Common myeloid progenitor, CD34-positive (primary cell): ENCODE measurements around the gene NSUN6.

Experiments used
- CTCF ChIA-PET: fragments of 350-600 bp; sonication (Branson Sonifier 250); formaldehyde crosslinking; loops from one replicate; lab custom pipeline; 2021; ENCODE audit warnings: antibody characterized with exemption; lab: Charles Lee
- POLR2A ChIA-PET: fragments of 350-600 bp; sonication (Branson Sonifier 250); formaldehyde crosslinking; loops from one replicate; lab custom pipeline; 2021; ENCODE audit warnings: antibody characterized with exemption; lab: Charles Lee
- DNase-seq, 3 donors: peaks; one replicate each; pipeline versions ENCODE4 v3.0.0 to v3.0.0-alpha.2; 2013
- H3K27ac ChIP-seq, 2 experiments: 1 replicate in 1 of 2; 2 replicates in 1 of 2; pipeline ENCODE4 v1.7.0; 2013; ENCODE audit warnings: inconsistent platforms in 2 of 2, low read length in 2 of 2, mild to moderate bottlenecking in 2 of 2, low read depth in 1 of 2, moderate library complexity in 1 of 2; ENCODE audit not compliant: severe bottlenecking in 2 of 2, insufficient read depth in 1 of 2, poor library complexity in 1 of 2
- H3K27me3 ChIP-seq, 5 experiments: replicated peaks in 2 of 5; 1 replicate in 3 of 5; 2 replicates in 2 of 5; pipeline versions ENCODE4 v1.6.1 to v1.7.0; 2013; ENCODE audit warnings: low read length in 4 of 5, mild to moderate bottlenecking in 2 of 5, moderate library complexity in 2 of 5, inconsistent platforms in 1 of 5; ENCODE audit not compliant: insufficient read depth in 5 of 5, control insufficient read depth in 4 of 5
- H3K36me3 ChIP-seq, 4 experiments: 1 replicate in 2 of 4; 2 replicates in 2 of 4; pipeline versions ENCODE4 v1.6.1 to v1.7.0; 2013; ENCODE audit warnings: low read length in 3 of 4, control low read depth in 1 of 4, mild to moderate bottlenecking in 1 of 4; ENCODE audit not compliant: control insufficient read depth in 4 of 4, insufficient read depth in 4 of 4
- H3K4me1 ChIP-seq, 4 experiments: 1 replicate in 3 of 4; 2 replicates in 1 of 4; pipeline versions ENCODE4 v1.6.1 to v1.7.1; 2013; ENCODE audit warnings: low read length in 3 of 4, mild to moderate bottlenecking in 3 of 4, control low read depth in 1 of 4, inconsistent platforms in 1 of 4, moderate library complexity in 1 of 4; ENCODE audit not compliant: control insufficient read depth in 4 of 4, insufficient read depth in 4 of 4; ENCODE audit errors: control extremely low read depth in 1 of 4
- H3K4me3 ChIP-seq, 7 experiments: 1 replicate in 4 of 7; 2 replicates in 3 of 7; pipeline versions ENCODE4 v1.5.1 to v1.7.0; 2013; ENCODE audit warnings: mild to moderate bottlenecking in 7 of 7, low read length in 6 of 7, moderate library complexity in 6 of 7, inconsistent platforms in 2 of 7, low read depth in 2 of 7, control low read depth in 1 of 7; ENCODE audit not compliant: insufficient read depth in 4 of 7, control insufficient read depth in 1 of 7; ENCODE audit errors: extremely low read depth in 1 of 7
- H3K9me3 ChIP-seq, 5 experiments: 1 replicate in 4 of 5; 2 replicates in 1 of 5; pipeline versions ENCODE4 v1.6.1 to v1.7.1; 2013; ENCODE audit warnings: low read length in 4 of 5, mild to moderate bottlenecking in 2 of 5, inconsistent platforms in 1 of 5, low read depth in 1 of 5, moderate library complexity in 1 of 5; ENCODE audit not compliant: control insufficient read depth in 4 of 5, insufficient read depth in 2 of 5; ENCODE audit errors: control extremely low read depth in 1 of 5
- WGBS: methylation state at CpG from one replicate; pipeline ENCODE4 v1.1.5; 2013; ENCODE audit not compliant: insufficient coverage; 5-methylcytosine and 5-hydroxymethylcytosine counted together

Gene NSUN6

DNA sequence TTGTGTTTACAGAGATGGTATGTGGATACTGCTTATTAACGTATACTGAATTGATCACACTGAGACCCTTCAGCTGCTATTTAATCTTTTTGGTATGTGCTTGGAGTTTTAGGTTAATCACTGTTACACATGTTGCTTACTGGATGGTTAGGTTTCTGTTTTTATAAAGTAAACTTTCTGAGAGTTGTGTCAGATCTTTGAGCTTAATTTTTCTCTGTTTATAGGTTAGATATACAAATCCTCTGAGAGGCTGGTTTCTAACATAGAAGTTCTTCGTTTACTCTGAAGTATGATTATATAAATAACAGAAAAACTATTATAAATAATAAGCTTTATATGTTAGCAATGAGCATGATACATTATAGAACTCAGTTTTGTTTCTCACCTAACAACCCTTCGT lies 123.1 kb downstream of the NSUN6 start:
- ChIA-PET CTCF (no interaction called here), POLR2A (no interaction called here)
- H3K27ac ChIP-seq: no peak overlapping the region
- no peak for DNase-seq
- WGBS: 100% methylated on average over 1 of the region's 3 CpGs
- H3K4me3 ChIP-seq: no peak overlapping the region
- no peaks in the 10 kb centered on the region for H3K27me3 ChIP-seq
- H3K36me3 ChIP-seq: peaks cover 0 to 25% (median 11%) of the 10 kb centered on the region in 4 experiments
- no peaks in the 10 kb centered on the region for H3K4me1 ChIP-seq
- peaks cover 0 to 9% (median 4%) of the 10 kb centered on the region in 5 experiments for H3K9me3 ChIP-seq

DNA sequence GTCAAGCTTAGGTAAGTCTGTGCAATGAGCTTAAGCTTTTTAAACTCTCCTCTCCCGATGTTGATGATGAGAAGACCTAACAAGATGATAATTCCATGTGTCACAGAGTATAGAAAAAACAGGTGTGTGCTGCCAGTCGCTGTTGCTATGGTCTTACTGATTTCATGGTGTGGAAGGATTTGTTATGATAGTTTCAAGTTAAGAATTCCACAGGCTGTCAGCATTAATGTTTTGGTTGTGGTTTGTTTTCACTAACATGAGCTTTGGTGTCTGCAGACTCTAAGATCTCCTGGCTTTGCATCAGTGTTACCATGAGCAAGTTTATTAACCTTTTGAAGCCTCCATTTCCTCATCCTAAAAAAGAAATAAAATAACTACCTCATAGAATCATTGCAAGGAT lies 123.7 kb downstream of the NSUN6 start:
- Histone ChIP-seq H3K4me3 (no peak overlapping the region), H3K9me3 (peaks cover 0 to 9% (median 4%) of the 10 kb centered on the region in 5 experiments), H3K27me3 (no peaks in the 10 kb centered on the region), H3K4me1 (no peaks in the 10 kb centered on the region), H3K36me3 (peaks cover 0 to 25% (median 11%) of the 10 kb centered on the region in 4 experiments), H3K27ac (no peak overlapping the region)
- 100% methylated on average over 1 of the region's 2 CpGs for WGBS
- ChIA-PET POLR2A (interaction anchor here (0.6 kb wide), 1 partner anchor 123 kb away, joined by 4 read pairs; the partner anchor contains the start of gene NSUN6), CTCF (no interaction called here)
- no peak for DNase-seq

DNA sequence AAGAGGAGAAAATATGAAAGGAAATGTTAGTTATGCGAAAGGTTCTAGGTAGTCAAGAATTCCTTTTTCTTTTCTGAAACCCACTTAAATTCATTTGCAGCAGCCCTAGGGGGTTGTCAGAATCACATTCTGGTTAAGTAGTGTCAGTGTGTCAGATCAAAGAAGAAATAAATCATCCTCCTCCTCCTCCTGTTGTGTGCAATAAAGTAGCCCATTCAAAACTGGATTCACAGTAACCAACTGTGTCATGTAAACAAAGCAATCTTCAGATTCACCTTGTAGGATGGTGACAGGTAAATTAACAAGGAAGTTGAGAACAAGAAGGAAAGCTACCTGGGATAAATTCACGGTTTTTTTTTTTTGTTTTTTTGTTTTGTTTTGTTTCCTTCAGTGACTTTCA lies 127.5 kb downstream of the NSUN6 start:
- DNase-seq: no peak
- H3K9me3 ChIP-seq: no peaks in the 10 kb centered on the region
- H3K27me3 ChIP-seq: no peaks in the 10 kb centered on the region
- WGBS: 100% methylated on average over 1 of the region's 2 CpGs
- peaks cover 0 to 35% (median 14%) of the 10 kb centered on the region in 4 experiments for H3K36me3 ChIP-seq
- ChIA-PET CTCF (no interaction called here), POLR2A (no interaction called here)
- H3K27ac ChIP-seq: no peak overlapping the region
- H3K4me3 ChIP-seq: no peak overlapping the region
- no peaks in the 10 kb centered on the region for H3K4me1 ChIP-seq

DNA sequence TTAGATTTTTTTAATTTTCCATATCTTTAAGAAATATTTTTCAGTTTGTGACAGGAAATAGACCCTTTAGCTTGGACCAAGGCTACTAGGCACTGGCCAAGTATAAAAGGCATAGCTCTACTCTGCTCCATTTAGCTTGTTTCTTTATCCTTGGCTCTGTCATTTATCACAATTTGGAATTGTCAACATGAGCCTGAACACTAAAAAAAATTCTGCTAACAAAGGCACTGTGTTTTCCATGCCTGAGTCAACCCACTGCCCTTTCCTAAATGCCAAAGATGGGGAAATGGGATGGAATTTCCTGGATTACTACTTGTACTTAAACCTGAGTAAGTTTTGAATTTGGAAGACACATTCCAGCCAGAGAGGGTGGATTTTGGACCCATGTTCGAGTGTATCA lies 128.4 kb downstream of the NSUN6 start:
- no peak for DNase-seq
- Histone ChIP-seq H3K27me3 (no peaks in the 10 kb centered on the region), H3K36me3 (peaks cover 0 to 38% (median 14%) of the 10 kb centered on the region in 4 experiments), H3K4me3 (no peak overlapping the region), H3K9me3 (no peaks in the 10 kb centered on the region), H3K4me1 (no peaks in the 10 kb centered on the region), H3K27ac (no peak overlapping the region)
- ChIA-PET POLR2A (no interaction called here), CTCF (no interaction called here)
- WGBS: no CpG with 5 or more reads among the region's 1 CpG

DNA sequence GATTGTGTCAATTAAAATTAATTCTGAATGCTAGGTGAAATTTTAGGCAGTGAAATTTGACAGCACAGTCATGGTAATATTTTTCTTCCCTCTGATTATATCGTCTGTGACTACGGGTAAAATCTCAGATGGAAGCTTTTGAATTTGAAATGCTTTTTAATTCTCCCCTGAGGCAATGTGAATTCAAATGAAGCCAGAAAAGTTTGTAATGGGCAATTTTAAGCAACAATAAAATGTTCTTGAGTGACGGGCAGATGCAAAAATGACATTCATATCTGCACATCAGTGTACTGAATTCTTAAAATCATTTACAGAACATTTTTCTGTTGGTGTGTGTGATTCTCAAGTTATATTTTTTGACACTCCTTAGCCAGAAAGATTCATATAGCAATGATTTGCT lies 134.5 kb downstream of the NSUN6 start:
- no peaks in the 10 kb centered on the region for H3K4me1 ChIP-seq
- H3K36me3 ChIP-seq: peaks cover 0 to 38% (median 11%) of the 10 kb centered on the region in 4 experiments
- DNase-seq: no peak
- ChIA-PET CTCF (no interaction called here), POLR2A (no interaction called here)
- no peaks in the 10 kb centered on the region for H3K9me3 ChIP-seq
- no peak overlapping the region for H3K4me3 ChIP-seq
- H3K27me3 ChIP-seq: no peaks in the 10 kb centered on the region
- no peak overlapping the region for H3K27ac ChIP-seq
- WGBS: 90% methylated on average over 2 of the region's 3 CpGs

DNA sequence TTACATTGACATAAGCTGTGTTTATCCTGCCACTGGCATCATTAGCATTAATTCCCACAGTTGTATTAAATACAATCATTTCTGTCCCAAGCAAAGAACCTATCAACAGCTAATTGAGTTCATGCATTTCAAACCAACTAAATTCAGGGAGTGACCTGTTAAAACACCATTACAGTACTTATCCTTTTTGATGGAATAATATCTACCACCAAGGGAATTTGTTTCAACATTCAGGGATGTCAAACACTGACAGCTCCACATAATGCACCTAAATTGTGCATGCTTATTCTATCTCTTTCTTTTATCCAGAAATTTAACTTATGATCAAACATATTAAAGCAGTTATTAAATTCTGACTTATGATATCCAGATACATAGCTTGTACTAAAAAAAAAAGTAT lies 136.8 kb downstream of the NSUN6 start:
- H3K27me3 ChIP-seq: no peaks in the 10 kb centered on the region
- ChIA-PET POLR2A (no interaction called here), CTCF (no interaction called here)
- no peak for DNase-seq
- H3K27ac ChIP-seq: no peak overlapping the region
- H3K9me3 ChIP-seq: no peaks in the 10 kb centered on the region
- H3K4me1 ChIP-seq: no peaks in the 10 kb centered on the region
- H3K4me3 ChIP-seq: no peak overlapping the region
- peaks cover 0 to 15% (median 4%) of the 10 kb centered on the region in 4 experiments for H3K36me3 ChIP-seq

DNA sequence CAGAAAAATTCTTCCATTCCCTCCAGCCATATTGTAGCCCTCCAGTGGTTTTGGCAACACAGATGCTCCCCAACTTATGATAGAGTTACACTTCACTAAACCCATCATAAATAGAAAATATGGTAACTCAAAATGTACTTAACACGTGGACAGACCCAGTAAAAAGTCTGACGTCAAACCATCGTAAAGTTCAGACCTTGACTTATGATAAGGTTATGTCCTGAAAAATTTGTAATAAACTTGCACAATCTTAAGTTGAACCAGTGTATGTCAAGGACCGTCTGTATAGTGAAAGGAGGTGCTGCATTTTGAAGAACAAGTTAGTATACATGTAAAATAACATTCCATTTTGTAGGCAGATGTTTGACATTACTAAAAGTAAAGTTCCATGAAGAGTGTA lies 142.8 kb downstream of the NSUN6 start:
- H3K4me1 ChIP-seq: no peaks in the 10 kb centered on the region
- DNase-seq: no peak
- H3K36me3 ChIP-seq: peaks cover 0 to 5% (median 1%) of the 10 kb centered on the region in 4 experiments
- H3K27ac ChIP-seq: no peak overlapping the region
- CTCF ChIA-PET: no interaction called here
- WGBS: 100% methylated on average over 1 of the region's 4 CpGs
- POLR2A ChIA-PET: no interaction called here
- H3K27me3 ChIP-seq: no peaks in the 10 kb centered on the region
- H3K9me3 ChIP-seq: no peaks in the 10 kb centered on the region
- no peak overlapping the region for H3K4me3 ChIP-seq
